Gastroesophageal sphincter (tissue), 3 donors: Measurements from ENCODE around the gene KCNA1.

Experiments
- POLR2A ChIP-seq, 2 donors: fragments of 450-650 bp; IDR thresholded peaks; one replicate each; pipeline ENCODE4 v1.6.1; 2017; ENCODE audit warnings: antibody characterized with exemption in 2 of 2, mild to moderate bottlenecking in 2 of 2, moderate library complexity in 1 of 2
- POLR2AphosphoS5 ChIP-seq: sonication (generic); formaldehyde crosslinking; IDR thresholded peaks from one replicate; pipeline ENCODE4 v1.6.1; 2017; ENCODE audit warnings: antibody characterized with exemption
- TF ChIP-seq, protein P1 (sequence below), 4 experiments: fragments of 200-600 bp in 2 of 4; fragments of 450-650 bp in 2 of 4; sonication (generic) in 1 of 4; IDR thresholded peaks; one replicate each; pipeline ENCODE4 v1.5.1; 2017 to 2019; ENCODE audit warnings: antibody characterized with exemption in 4 of 4, mild to moderate bottlenecking in 2 of 4, moderate library complexity in 2 of 4

DNA sequence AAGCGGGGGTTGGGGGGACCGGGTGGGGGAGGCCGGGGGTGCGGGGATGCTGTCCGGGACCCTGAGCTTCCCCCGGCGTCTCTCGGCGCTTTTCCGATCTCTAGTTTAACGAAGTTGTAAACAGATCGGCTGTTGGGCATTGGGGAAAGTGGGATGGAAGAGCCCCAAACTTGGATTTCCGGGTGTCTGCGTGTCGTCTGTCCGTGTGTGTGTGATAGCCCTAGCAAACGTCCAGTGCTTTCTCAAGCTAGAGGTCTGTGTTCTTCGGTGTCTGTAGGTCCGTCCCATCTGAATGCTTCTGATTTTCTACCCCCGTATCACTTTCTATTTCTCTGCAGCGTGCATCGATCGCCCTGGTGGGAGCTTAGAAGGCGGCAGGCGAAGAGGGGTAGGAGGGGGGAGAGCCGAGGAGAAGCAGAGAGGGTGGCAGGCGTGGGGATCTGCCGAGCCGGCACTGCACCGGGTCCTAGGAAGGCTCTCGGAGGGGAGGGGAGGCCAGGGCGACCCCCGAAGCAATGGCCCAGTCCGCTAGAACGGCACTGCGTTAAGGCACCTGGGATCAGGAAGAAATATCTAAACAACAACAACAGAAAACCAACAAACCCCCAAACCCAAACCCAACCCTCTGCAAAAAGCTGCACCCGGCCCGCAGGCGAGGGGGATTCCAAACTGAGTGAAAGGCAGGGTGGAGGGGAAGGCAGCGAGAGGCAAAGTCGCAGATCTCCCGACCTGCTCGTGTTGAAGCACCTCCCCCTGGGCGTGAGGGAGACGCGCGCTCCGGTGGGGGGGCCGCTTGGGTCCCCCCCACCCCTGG is 1.0 kb downstream of the KCNA1 start:
- TF ChIP-seq, protein P1, sequence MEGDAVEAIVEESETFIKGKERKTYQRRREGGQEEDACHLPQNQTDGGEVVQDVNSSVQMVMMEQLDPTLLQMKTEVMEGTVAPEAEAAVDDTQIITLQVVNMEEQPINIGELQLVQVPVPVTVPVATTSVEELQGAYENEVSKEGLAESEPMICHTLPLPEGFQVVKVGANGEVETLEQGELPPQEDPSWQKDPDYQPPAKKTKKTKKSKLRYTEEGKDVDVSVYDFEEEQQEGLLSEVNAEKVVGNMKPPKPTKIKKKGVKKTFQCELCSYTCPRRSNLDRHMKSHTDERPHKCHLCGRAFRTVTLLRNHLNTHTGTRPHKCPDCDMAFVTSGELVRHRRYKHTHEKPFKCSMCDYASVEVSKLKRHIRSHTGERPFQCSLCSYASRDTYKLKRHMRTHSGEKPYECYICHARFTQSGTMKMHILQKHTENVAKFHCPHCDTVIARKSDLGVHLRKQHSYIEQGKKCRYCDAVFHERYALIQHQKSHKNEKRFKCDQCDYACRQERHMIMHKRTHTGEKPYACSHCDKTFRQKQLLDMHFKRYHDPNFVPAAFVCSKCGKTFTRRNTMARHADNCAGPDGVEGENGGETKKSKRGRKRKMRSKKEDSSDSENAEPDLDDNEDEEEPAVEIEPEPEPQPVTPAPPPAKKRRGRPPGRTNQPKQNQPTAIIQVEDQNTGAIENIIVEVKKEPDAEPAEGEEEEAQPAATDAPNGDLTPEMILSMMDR (IDR thresholded peaks at IDR 0.05) = no peak
- TF ChIP-seq POLR2A (IDR thresholded peaks at IDR 0.05) = no peak
- TF ChIP-seq POLR2AphosphoS5 = no peak
